HG02943 (cell line): Measurements from ENCODE around the gene PLXDC1.

Experiments
- ATAC-seq: cut with Tn5 transposase; IDR thresholded peaks from one replicate; pipeline ENCODE4 v1.9.1; 2021; ENCODE audit warnings: mild to moderate bottlenecking, low read depth, moderate library complexity; ENCODE audit not compliant: unreplicated experiment

Gene PLXDC1

DNA sequence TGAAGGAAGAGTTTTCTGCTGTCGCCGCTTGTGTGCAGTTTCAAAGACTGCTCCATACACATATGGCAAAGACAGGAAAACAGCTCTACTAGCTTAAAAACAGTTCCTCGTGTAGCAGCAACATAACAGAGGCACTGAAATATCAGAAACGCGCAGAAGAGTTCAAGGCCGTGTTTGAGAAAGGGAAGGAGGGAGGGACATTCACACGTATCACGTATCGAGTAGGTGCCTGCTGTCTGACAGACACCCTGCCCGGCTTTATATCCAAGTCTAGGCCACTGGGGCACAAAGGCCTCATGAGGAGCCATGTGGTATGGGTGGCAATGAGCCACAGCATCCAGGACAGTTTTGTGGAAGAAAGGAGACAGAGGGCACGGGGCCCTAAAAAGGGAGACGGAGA, 50.3 kb downstream of the PLXDC1 start:
- ATAC-seq = no peak

DNA sequence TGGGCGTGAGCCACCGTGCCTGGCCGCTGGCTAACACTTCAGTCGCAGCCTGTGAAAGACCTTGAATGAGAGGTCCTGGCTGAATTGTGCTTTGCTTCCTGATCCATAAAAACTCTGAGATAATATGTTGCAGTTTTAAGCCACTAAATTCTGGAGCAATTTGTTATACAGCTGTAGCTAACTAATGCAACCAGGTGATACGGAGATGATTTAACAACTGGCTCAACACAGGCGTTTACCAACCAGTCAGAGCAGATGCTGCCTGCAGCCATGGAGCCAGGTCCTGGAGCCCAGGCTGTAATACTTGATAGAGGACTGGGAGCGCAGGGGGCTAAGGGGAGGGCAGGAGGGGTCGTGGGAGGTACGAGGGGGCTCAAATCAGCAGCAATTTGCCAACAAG, 50.9 kb downstream of the PLXDC1 start:
- no peak for ATAC-seq

DNA sequence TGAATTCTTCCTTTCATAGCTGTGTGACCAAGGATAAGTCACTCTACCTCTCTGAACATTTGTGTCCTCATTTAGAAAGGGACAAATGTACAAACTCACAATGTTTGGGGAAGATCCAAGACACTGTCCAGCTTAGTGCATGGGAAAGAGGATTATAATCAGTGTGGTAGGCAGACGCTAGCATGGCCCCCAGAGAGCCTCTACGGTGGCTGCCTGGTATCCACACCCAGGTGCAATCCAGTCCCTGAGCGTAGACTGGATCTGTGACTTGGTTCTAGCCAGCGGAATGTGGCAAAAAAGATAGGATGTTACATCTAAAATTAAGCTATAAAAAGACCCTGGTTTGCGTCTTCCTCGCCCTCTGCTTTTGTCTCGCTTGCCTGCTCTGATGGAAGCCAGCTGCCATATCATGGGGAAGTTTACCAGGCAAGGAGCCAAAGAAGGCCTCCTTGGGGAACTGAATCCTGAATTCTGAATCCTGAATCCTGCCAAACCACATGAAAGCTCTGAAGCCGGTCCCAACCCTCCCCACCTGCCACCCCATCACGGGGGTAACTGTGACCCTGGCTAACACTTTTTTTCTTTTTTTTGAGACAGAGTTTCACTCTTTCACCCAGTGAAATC, 51.7 kb downstream of the PLXDC1 start:
- ATAC-seq = no peak

DNA sequence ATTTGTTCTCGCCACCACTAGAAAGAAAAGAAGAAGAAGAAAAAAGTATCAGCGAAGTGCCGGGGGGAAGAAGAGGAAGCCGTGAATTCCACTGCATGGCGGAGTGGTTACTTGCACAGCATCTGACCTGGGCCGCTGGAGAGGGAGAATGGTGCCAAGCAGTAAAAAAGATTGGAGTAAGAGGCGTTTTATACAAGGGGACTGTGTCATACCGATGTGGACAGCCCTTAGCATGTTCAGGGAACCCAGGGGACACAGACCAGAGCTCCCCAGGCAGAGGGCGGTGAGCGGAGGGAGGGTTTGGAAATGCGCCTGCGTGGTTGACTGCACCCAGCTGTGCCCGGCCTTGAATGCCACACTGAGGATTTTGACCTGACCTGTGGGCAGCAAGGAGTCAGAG, 52.8 kb downstream of the PLXDC1 start:
- ATAC-seq = no peak

DNA sequence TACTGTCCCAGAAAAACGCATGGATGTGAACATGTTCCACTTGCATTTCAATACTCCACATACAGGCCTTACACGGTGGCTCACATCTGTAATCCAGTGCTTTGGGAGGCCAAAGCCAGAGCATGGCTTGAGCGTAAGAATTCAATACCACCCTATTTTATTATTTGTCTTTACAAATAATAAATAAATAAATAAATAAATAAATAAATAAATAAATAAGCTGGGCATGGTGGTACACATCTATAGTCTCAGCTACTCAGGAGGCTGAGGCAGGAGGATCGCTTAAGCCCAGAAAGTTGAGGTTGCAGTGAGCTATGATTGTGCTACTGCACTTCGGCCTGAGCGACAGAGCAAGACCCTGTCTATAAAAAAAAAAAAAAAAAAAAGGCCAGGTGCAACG, 53.9 kb downstream of the PLXDC1 start:
- no peak for ATAC-seq

DNA sequence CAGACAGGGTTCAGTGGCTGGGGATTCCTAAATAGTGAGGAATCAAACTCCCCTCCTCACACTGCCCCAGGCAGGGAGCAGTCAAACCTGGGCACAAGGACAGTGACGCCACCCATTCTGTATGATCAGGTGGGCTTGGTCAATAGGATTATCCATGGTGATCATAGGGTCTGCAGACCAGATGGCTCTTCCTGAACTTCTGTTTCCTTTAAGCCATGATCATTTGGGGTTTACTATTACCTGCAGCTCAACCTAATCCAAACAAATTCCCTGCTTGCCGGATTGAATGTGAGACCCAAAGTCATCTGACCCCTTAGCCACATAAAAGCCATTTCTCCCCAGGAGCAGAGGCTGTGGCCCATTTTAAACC, 54.3 kb downstream of the PLXDC1 start:
- no peak for ATAC-seq

DNA sequence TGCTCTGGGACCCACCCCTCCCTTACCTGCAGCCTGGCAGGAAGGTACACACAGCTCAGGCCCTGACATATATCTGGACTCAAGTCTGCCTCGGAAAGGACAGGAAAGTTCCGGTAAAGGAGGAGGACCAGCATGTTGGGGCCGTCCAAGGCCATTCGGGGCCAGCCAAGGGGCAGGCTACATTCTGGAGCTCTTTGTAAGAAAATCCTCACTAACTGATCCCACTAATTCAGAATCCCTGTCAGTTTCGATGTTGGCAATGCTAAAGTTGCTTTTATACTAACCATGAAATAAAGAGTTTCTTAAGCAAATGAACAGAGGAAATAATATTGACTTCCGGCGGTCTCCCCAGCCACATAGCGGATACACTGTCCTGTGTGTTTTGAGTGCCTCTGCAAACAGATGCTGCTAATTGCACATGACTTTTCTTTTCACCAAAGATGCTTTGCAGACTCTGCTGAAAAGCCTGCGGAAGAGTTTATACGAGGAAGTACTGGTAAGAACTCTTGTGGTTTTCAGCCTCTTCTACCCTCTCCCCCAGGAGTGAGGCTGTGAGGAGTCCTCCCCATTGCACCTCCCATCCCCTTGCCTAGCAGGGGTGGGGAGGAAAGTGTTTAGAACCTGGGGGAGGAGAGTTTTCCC, 54.8 kb downstream of the PLXDC1 start:
- ATAC-seq = no peak

DNA sequence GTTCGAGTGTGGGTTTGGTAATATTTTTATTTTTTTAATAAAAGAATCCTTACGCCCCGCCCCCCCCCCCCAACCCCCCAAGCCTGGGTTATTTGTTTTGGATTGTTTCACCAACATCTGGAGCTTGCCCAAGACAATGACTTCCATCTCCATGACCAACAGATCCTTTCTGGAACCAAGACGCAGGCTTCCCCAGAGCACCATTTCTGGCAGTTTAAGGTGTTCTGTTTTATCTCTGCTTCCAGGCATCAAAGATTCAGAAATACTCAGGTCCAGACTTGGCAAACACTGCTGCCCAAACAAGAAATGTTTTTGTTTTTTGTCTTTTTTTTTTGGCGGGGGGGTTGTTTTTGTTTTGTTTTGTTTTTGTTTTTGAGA, 56.1 kb downstream of the PLXDC1 start:
- ATAC-seq = no peak

DNA sequence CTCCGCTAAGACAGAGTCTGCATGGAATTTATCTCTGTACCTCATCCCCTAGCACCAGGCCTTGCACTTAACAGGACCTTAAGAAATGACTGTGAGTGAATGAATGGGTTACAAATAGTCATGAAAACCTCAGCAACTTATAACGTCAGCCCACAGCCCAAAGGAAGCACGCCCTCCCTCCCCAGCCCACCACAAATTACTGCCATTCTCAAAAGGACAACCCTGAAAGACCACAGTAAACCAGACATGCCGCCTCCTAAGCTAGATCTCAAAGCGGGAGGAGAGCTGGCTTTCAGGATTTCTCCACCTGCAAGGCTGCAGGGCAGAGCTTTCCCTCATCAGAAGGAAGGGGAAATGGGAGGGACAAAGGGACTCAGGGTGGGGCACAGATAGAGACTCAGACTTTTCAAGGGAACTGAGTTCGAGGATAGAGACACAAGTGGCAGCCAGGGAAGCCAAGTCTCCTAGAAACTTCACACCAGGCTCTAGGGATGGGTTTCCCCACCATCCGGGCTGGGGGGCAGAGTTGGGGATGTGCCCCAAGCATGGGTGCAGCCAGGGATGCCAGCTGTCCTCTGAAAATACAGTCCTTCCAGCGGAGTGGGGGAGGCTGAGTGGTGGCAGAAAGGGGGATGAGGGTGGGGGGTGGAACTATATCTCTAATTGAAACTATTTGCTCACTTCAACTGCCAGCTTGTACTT, 56.7 kb downstream of the PLXDC1 start:
- no peak for ATAC-seq

DNA sequence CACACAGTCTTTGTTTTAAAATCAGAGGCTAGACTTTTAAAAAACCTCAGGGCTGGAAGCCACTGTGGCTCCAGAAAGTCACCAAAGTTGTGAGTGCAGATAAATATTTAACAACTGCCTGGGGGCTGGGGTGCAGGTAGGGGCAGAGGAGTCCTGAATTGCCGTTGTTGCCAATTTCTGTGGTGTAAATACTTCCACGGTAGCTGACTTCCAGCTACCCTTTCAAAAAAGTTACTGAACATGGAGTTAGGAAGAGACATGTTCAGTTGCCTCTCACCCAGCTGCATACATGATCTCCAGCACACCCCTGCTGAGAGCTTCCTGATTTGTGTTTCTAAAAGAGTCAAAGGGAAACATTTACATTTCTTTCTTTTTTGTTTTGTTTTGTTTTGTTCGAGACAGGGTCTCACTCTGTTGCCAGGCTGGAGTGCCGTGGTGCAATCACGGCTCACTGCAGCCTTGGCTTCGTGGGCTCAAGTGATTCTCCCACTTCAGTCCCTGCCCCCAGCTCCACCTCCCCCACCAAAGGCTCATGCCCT, 58.7 kb downstream of the PLXDC1 start:
- ATAC-seq = no peak

DNA sequence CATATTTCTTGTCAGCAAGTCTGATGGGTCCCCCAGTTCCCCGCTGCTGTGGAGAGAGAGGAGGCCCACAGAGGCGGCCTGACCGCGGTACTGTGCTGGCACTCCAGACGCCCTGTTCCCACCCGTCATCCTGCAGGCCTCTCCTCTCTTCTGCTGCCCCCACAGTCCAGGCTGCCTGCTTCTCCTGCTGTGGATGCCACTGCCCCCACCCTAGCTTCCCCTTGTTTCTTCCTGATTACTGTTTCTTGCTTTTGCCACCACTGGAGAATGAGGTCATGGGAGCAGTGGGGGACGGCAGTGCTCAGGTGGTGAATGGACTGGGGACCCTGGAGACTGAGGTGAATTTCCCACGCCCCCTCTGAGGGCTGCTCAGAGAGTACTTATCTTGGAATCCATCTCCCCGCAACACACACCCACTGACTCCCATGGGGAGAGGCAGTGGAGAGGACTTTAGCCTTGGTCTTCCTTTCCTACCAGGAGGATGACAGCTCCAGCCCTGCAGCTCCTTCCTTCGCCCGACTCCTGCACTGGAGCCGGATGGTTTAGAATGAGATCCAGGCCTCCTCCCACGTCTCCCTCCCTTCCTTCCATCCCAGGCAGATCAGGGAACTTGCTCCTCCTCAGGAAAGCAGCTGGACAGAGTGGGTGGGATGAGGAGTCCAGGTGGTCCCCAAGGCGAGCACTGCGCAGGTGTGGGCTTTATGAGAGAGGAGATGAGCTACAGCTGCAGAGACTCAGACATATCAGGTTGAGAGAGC, 60.4 kb downstream of the PLXDC1 start:
- ATAC-seq = no peak

DNA sequence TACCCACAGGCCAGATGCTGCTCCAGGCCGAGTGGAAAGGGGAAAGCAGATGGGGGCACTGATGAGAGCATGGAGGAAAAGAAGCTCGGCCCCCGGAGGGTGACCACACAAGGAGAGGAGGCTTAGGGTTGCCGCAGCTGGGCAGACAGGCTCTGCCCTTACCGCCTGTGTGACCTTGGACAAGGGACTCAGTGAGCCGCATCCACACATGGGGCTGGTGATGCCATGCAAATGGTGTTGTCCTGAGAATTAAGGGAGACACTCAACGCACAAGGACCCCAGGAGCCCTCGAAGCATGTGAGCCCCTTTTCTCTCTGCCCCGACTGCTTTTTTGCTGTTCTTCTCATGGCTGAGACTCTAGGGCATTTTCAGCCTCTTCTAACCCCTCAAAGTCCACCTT, 61.0 kb downstream of the PLXDC1 start:
- no peak for ATAC-seq

DNA sequence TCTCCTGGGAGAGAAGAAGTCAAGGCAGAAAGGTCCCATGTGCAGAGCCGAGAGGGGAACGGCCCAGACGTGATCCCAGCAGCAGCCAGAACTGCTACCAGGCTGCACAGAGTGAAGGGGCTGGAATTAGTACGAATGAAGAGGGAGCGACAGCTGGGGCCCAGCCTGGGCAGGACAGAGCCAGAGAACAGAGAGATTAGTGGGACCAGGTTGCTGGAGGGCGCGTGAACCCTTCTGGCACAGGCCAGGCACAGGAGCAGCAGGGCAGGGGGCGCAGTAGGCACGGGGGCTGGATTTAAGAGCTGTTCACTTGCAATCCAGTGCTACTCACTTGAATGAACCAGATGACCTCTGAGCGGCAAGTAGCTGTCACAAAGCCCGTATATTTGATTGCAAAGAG, 66.9 kb downstream of the PLXDC1 start:
- no peak for ATAC-seq

DNA sequence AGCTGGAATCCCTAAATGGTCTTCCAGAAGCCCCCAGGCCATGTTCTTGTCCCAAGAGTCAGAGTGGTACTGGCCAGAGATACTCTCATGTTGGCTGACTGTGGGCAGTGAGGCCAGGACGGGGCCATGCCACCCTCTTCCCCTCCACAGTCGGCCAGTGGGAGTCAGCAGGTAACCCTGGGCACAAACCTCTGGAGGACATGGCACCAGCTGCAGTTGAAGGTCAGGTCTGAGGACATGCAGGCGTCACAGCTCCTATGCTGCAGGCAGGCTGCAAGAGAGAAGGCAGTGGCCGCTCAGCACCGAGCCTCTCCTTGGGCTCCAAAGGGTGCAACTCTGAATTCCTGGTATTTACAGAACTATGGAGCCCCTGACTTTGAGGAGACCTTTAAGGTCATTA, 68.2 kb downstream of the PLXDC1 start:
- no peak for ATAC-seq

DNA sequence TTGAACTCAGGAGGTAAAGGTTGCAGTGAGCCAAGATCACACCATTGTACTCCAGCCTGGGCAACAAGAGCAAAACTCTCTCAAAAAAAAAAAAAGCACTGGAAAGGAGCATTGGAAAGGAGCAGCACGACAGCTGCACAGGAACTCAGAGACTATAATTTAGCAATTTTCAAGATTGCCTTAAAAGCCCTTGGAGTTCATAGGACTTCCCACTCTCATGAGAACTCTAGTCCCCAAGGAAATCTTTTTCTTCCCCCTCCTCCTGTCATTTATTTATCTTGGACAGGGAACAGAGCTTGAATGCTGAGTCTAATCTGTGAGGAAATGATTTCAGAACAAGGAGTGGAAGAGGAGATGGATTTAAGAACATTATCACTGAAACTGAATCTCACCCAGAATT, 69.0 kb downstream of the PLXDC1 start:
- no peak for ATAC-seq

DNA sequence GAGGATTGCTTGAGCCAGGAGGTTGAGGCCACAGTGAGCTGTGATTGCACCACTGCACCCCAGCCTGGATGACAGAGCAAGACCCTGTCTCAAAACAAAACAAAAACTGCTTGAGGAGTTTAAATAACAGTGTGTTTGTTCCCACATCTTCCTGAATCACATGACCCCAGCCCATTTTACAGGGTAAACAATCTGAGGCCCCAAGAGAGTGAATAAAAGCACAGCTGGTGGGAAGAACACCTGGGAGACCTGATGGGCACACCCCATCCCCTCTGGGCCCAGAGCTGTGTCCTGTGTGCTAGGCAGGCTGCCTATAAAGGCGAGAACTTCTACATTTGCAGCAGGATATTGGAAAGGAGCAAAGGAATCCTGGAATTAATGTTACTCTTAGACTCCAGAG, 69.6 kb downstream of the PLXDC1 start:
- no peak for ATAC-seq

DNA sequence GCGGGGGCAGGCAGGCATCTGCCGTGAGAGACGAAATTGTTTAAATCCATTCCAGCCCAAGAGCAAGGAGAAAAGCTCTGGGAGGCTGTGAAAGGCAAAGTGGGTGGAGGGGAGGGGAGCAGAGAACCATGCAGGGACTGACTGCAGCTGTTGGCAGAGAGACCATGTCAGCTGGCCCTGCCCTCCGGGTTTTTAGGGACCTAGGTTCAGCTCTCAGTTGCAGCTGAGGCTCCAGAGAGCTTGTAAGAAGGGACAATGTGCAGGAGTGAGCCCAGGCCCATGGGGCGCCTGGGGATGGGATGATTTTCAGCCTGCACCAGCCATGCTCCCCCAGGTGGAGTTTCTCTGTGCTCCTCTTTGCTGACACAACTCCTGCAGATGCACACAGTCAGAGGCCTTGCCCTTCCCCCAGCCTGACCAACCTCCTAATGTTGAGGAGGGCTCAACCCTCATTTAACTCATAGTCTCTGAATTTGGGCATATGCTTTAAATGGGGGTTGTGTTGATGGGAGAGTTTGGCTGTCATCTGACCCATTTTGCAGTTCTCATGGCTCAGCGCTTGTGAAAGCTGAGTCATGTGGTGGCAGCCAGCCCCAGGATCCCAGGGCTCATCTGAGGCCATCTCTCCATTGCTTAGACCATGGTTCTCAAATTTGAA, 70.9 kb downstream of the PLXDC1 start:
- ATAC-seq = no peak

DNA sequence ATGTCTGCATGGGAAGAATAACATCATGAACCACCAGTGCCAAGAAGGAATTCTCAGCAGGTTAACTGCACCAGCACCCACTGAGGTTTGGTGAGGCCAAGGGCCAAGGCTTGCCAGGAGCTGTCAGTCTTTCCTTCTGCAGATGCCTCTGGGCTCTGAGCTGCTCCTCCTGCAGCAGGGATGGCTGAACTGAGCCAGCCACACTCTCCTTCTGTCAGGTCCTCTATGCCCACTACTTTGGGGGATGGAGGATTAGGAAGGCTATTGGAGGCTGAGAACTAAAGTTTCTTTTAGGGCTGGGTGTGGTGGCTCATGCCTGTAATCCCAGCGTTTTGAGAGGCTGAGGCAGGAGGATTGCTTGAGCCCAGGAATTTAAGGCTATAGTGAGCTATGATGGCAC, 71.6 kb downstream of the PLXDC1 start:
- ATAC-seq = no peak

DNA sequence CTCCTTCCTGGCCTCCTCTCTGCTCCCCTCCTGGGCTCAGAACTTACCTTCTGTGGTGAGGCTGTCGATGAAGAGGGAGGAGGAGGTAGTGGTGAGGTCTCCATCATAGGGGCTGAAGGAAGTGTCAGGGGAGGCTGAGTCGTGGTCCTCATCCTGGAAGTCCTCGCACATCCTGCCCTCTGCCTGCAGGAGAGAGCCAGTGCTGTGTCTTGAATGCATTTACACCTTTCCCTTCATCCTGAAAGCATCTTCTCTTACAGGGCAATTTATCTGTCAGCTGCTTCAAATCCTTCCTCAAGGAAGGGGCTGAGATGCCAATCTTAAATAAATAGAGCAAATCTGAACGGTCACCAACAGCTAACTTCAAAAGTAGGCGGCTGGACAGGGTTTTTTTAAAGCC, 73.6 kb downstream of the PLXDC1 start:
- ATAC-seq = no peak

DNA sequence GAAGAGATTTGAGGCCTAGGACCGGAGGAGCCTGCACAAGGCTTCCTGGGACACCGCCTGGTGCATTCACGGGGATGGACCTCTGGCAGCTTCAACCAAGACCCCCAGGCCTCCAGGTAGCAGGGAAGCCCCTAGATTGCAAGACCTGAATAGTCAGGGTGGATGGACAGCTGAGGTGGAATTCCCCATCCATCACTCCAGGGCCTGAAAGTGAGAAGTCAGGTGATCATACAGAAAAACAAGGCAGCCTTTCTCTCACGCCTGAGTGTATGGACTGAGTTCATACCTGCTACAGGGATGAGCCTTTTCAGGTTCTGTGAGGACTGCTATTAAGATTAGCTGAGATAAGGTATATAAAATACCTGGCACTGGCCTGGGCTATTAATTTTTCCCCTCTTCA, 74.2 kb downstream of the PLXDC1 start:
- no peak for ATAC-seq

DNA sequence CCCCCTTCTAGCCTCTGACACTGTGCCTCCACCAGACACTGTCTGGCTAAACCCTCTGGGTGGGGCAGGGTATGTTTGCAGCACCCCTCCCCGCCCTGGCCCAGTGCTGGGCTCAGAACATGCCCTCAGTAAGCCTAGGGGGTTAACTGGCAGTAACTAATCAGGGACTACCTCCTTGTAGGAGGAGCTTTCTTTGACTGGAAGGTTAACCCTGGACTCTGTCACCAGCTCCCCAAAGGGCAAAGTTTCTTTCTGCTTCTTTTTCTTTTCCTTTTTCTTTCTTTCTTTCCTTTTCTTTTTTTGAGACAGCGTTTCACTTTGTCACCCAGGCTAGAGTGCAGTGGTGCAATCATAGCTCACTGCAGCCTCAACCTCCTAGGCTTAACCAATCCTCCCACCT, 76.8 kb downstream of the PLXDC1 start:
- ATAC-seq = no peak
